GM10248 (cell line): ENCODE measurements around the gene CHST4.
"Not testable (repeated sequence)": the region's sequence is repeated elsewhere in the genome, so short reads cannot be mapped to it uniquely, and the experiment has no call there.

Experiments
- CTCF ChIA-PET: fragments of 300-600 bp; sonication (Branson Sonifier 250); formaldehyde crosslinking; extraction: SDS; loops from one replicate; lab custom pipeline; 2021; ENCODE audit warnings: antibody characterized with exemption; lab: Yijun Ruan, JAX
- POLR2A ChIA-PET: fragments of 350-650 bp; sonication (Branson Sonifier 250); formaldehyde crosslinking; extraction: SDS; loops from one replicate; lab custom pipeline; 2020; ENCODE audit warnings: antibody characterized with exemption; lab: Yijun Ruan, JAX
- DNase-seq: peaks from one replicate; pipeline ENCODE4 v3.0.0; 2012; ENCODE audit errors: extremely low spot score
- TF ChIP-seq, protein P1 (sequence below): IDR thresholded peaks from 2 replicates; pipeline ENCODE4 v1.5.1; 2012; ENCODE audit warnings: mild to moderate bottlenecking, low read depth; ENCODE audit errors: extremely low read depth, missing control alignments, control extremely low read depth

CHST4 gene

DNA sequence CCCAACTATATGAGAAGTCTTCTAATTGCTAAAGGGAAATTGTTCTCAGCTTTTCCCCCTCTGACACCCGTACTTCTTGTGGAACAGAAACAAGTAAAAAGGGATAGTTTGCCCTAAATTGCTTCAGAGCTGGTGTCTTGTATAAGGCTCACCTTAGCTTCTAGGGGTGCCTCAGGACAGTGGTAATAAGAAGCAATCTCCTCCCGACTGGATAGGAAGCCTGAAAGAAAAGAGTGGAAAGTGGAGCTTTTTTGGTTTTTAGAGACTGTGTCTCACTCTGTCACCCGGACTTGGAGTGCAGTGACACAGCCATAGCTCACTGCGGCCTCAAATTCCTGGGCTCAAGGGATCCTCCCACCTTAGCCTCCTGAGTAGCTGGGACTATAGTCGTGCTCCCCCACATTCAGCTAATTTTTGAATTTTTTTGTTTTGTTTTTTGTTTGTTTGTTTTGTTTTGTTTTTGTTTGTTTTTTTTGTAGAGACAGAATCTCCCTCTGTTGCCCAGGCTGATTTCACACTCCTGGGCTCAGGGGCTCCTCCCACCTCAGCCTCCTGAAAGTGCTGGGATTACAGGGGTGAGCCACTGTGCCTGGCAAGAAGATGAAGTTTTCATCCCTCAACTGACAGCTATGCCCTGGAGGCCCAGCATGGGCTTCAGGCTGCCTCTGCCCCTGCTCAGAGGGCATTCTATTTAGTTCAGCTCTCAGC lies 47.3 kb downstream of the CHST4 start:
- ChIA-PET POLR2A (no interaction called here), CTCF (interaction anchor here (1.1 to 3.4 kb wide), 6 partner anchors 9 to 161 kb away, joined by 3 to 16 read pairs (median 4); no protein-coding TSS in a partner anchor)
- no peak for DNase-seq
- TF ChIP-seq, protein P1, sequence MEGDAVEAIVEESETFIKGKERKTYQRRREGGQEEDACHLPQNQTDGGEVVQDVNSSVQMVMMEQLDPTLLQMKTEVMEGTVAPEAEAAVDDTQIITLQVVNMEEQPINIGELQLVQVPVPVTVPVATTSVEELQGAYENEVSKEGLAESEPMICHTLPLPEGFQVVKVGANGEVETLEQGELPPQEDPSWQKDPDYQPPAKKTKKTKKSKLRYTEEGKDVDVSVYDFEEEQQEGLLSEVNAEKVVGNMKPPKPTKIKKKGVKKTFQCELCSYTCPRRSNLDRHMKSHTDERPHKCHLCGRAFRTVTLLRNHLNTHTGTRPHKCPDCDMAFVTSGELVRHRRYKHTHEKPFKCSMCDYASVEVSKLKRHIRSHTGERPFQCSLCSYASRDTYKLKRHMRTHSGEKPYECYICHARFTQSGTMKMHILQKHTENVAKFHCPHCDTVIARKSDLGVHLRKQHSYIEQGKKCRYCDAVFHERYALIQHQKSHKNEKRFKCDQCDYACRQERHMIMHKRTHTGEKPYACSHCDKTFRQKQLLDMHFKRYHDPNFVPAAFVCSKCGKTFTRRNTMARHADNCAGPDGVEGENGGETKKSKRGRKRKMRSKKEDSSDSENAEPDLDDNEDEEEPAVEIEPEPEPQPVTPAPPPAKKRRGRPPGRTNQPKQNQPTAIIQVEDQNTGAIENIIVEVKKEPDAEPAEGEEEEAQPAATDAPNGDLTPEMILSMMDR: no peak

GRCh38 chr16:71574702-71575101 lies 48.5 kb downstream of the CHST4 start:
- ChIA-PET POLR2A (interaction anchor here (0.7 kb wide), 1 partner anchor 49 kb away, joined by 3 read pairs; no protein-coding TSS in a partner anchor), CTCF (interaction anchor here (3.1 to 3.4 kb wide), 2 partner anchors 10 to 36 kb away, joined by 12 to 16 read pairs; no protein-coding TSS in a partner anchor)
- TF ChIP-seq, protein P1: no peak
- DNase-seq: no peak

GRCh38 chr16:71576971-71577370 lies 50.7 kb downstream of the CHST4 start, which contains the start of gene TAT:
Gene TAT (minus strand): TSS chr16:71577092. CDS start chr16:71576415, 677 bp downstream.
- ChIA-PET CTCF (interaction anchor here (1.2 to 2.5 kb wide), 4 partner anchors 10 to 33 kb away, joined by 3 to 16 read pairs (median 10); no protein-coding TSS in a partner anchor), POLR2A (no interaction called here)
- no peak for DNase-seq
- TF ChIP-seq, protein P1: no peak

- CTCF ChIA-PET: interaction anchor here (1.1 to 1.5 kb wide), 3 partner anchors 9 to 17 kb away, joined by 3 to 5 read pairs (median 4); no protein-coding TSS in a partner anchor
- DNase-seq, POLR2A ChIA-PET: not testable (repeated sequence)
Observed at GRCh38 chr16:71582553-71582848, 56.3 kb downstream of the CHST4 start.

GRCh38 chr16:71584543-71585317 lies 58.5 kb downstream of the CHST4 start:
- TF ChIP-seq, protein P1: no peak
- ChIA-PET CTCF (interaction anchor here (1.0 to 2.9 kb wide), 5 partner anchors 20 to 42 kb away, joined by 3 to 16 read pairs (median 4); no protein-coding TSS in a partner anchor), POLR2A (no interaction called here)
- DNase-seq: no peak

DNA sequence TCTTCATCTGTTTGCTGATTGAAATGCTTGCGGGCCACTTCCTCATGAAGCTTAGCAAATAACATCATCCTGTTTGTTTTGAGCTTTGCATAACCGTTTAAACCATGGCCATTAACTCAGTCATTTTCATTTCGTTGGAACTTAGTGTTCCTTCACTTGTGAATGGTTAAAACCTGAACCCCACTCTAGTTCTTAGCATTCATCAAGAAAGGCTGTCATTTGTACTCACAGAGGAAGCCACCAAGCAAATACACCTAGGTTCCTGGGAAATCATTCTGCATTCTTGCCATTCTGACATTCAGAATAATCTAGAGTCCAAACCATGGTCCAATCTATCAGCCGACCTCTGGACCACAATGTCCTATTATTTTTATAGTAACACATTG lies 59.1 kb downstream of the CHST4 start:
- POLR2A ChIA-PET: no interaction called here
- DNase-seq: no peak
- CTCF ChIA-PET: interaction anchor here (1.5 to 2.9 kb wide), 3 partner anchors 15 to 43 kb away, joined by 4 to 16 read pairs (median 7); no protein-coding TSS in a partner anchor
- TF ChIP-seq, protein P1: no peak
